OCI-LY7 (cell line): ENCODE results near the gene LRRIQ4.

ENCODE experiments used
- CTCF ChIP-seq: fragments of 200-600 bp; sonication (generic); conservative IDR thresholded peaks from 2 replicates; pipeline ENCODE4 v1.5.1; 2014; ENCODE audit warnings: mild to moderate bottlenecking, antibody characterized with exemption, low read length, moderate library complexity, mixed read lengths
- EZH2phosphoT487 ChIP-seq: fragments of 200-600 bp; sonication (generic); IDR thresholded peaks from 2 replicates; pipeline ENCODE4 v1.6.1; 2018; ENCODE audit warnings: low read depth, borderline replicate concordance, mild to moderate bottlenecking, mixed run types, antibody characterized with exemption, low read length, moderate library complexity, mixed read lengths

- TF ChIP-seq CTCF (no peak), EZH2phosphoT487 (no peak)
Observed at GRCh38 chr3:169880576-169881250, 68.0 kb downstream of the LRRIQ4 start.
